GM21367 (cell line): ENCODE results near the gene USP19.

Source experiments
- ATAC-seq: cut with Tn5 transposase; IDR thresholded peaks from one replicate; pipeline ENCODE4 v1.9.1; 2021; ENCODE audit not compliant: unreplicated experiment

USP19 gene

DNA sequence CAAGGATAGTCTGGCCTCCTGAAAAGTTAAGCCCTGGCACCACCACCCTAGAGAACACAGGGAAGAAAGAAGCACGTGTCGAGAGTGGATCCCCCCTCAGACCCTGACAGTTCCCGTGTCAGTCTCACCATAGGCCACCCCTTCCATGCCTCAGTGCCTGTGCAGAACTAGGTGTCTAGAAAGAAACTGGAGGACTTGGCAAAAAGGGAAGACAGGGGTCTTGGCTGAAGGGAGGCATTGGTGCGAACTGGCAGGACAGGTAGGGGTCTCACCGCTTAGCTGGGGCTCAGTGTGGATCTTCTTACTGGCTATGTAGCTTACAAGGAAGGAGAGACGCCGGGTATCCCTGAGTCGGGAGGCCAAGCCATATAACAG is 16.6 kb downstream of the USP19 start:
- no peak for ATAC-seq

DNA sequence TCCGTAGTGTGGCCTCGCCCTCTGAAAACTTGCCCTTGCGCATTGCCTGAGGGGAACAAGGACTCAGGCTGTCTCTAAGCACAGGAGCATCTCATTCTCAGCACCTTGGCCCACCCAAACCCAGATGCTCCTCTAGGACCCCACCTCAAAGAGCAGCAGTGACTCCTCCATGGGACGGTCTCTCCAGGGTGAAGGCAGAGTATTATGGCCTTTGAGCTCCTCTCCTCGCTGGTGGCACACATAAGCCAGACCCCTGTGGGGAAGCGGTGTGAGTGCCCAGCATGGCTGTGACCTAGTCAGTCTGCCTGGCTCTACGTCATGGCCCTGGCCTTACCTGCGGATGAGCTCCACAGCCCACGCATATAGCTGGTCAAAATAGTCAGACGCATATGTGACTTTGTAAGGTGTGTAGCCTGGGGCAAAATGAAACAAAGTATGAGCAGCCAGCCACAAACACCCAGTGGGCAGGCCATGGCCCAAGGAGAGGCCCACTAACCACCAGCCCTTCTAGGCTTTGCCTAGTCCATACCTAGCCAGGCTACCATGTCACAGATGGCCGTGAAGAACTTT is 20.5 kb downstream of the USP19 start:
- no peak for ATAC-seq

DNA sequence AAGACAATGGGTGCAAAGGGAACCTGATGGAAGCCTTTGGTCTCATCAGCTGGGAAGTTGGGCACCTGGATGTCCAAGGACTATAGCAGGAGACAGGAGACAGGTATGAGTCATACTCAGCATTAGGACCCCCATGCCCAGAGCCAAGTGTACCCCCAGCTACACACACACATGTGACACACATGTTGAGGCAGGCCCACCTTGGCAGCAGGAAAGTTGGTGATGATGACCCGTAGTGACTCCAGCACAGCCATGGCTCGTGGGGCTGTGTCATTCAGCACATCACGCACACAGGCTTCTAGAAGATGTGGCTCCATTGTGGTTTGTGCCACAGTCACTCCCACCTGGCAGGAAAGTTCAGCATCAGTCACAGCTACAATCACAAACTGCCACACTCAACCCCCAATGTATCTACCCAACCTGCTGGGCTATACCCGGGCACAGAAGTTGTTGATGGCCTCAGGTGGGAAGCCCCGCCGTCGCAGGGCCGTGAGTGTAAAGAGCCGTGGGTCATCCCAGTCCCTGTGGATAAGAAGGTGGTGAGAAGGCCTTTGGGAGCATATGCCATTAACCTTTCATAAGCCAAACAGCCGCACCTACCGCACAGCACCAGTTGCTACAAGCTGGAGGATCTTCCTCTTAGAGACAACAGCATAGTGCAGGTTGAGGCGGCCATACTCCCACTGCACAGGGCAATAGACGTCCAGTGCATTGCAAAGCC is 21.6 kb downstream of the USP19 start:
- ATAC-seq = no peak

DNA sequence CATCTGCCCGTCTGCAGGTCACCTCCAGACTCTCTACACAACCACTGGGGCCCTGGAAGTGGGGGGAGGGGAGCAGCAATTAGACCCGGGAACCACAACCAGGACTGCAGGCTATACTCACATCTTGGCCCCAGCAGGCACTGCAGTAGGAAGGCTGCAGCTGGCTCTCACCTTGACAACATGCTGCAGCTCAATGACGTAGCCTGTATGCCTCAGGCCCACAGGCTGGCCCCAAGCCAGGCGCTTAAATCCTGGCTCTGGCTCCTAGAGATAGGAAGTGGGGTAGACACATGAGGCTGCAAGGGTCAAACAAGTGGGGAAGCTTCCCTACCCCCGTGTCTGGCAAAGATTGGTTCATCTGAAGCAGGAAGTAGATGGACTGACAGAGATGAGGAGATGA is 22.2 kb downstream of the USP19 start:
- ATAC-seq = no peak

DNA sequence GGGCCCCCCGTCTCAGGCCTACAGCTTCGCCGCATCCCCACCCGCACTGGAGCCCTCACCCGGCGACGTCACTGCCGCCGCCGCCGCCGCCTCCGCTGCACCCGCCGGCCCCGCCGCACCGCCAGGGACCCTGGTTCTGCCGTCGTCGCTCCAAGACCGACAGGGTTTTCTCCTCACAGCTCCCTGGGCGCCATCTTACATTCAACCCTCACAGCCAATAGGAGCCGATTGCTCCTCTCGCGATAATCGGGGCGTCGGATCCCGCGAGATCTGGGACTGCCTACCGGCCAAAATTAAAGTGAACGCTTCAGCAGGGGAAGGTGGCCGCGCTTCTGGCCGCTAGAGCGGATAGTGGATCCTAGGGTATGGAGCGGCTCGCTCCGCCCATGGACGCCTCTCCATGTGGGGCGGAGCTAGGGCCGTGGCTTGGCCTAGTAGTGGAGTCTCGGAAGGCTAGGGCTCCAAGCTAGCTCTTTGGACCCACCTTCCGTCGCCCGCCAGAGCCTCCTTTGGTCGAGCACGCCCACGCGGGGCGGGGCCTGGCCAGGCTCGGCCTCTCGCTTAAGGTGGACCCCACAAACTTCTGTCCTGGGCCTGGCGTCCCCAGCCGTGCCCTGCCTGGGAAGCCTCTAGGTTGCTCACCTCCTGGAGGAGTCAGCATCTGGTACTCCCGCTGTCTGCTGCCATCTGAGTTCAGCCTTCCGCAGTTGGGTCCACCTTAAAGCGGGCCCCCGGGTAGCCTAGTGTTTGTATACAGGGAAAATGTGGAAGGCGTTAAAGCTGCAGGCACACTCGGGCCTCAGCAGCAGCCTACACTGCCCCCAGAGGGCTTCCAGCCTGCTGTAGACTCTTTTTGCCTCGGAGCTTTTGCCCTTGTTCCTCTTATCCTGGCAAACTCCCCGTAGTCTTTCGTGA is 26.5 kb downstream of the USP19 start, which contains the start of gene QRICH1:
TSS of gene QRICH1 (minus strand) at position 219 of the 915 bp plus-strand sequence. CDS start 17,054 bp downstream, outside the sequence.
- ATAC-seq = peak; percentile 64

DNA sequence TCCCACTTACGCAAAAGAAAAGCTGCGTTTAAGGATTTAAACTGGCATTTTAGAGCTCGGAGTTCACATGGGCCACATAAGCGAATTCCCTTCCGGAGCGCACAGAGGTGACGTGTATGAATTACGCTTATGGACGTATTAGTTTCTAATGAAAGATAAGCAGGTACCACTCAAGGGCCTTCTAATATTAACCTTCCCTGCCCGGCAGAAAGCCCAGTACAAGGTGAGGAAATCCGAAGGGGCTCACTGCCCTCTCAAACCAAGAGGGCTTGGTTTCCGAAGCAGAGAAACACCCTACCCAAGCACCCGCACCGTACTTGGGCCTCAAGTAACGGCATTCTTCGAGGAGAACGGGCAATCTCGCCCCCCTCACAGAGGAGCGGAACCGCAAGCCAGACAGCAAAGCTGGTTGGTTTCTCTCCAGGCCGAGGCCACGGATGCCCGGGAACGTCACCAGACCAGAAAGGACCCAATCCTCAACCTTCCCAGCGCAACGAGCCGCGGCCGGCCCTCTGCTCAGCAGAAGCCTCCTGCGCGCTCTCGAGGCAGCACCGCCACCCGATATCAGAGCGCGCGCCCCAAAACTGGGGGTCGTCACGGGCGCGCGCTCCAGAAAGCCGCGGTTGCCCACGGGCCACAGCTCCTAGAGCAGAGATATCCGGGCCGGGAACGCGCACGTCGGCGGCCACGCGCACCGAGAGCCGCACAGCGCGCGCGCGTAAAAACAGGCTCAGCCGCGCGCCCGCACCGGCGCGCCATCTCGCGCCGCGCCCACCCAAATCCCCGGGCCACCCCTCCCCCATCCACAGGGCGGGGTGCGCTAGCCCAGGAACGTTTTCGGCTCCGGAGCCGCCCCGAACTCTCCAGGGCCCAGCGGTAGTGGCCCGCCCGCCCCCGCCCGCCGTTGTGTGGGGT is 27.4 kb downstream of the USP19 start:
- ATAC-seq = peak; percentile 26

DNA sequence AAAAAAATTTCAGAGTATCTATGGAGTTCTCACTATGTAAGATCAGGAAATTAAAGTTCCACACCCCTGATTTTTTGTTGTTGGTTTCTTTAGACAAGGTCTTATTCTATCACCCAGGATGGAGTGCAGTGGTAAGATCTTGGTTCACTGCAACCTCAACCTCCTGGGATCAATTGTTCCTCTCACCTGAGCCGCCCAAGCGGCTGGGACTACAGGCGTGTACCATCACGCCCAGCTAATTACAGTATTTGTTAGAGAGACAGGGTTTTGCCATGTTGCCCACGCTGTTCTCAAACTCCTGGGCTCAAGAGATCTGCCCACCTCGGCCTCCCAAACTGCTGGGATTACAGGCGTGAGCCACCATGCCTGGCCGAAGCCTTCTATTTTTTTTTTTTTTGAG is 39.2 kb downstream of the USP19 start:
- ATAC-seq = no peak

DNA sequence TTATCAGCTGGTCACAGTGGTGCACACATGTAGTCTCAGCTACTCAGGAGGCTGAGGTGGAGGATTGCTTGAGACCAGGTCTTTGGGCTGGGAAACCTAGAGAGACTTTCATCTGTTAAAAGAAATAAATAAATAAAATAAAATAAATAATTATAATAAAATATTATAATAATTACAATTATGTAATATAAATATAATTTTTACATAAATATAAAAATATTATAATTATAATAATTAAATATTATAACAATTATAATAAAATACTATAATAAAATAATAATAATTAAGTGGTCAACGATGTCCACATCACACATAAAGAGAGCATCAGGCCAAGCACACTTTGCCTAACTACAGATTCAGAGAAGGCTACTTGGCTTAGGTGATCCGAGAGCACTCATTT is 41.4 kb downstream of the USP19 start:
- no peak for ATAC-seq

DNA sequence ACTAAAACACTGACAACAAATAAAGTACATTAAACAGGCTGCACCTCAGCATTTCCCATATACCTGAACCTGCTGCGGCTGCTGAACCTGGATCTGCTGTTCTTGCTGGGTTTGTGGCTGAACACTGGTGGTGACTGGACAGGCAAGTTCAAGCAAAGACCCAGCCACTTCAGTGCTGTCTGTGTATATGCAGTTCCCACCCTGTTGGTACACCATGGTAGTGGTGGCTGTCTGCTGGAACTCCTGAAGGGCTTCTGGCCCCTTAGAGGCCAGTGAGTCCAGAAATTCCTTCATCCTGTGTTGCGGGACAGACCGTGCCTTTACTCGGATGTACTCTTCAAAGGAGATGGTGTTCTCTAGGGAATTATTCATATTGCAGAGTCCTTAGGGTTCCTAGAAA is 44.0 kb downstream of the USP19 start:
- ATAC-seq = no peak

DNA sequence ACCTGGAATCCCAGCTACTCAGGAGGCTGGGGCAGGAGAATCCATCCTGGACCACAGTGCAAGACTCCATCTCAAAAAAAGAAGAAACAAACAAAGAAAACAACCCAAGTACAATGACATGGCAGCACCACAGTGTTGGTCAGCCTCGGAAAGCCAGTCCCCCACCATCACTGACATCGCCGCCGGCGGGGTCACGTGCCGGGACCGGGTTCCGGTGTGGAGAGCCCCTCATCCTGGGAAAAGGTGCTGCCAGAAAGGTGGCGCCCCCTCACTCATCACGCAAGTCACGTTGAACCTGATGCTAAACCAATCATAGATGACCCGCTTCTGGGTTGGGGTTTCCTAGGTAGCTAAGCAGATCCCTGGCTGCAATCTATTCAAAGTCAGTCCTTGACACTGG is 44.5 kb downstream of the USP19 start:
- ATAC-seq = no peak
